Ishikawa (cell line): Measurements from ENCODE around the gene DYTN.

Experiments used
- CEBPB ChIP-seq: IDR thresholded peaks from 2 replicates; pipeline ENCODE4 v1.6.1; 2012
- CREB1 ChIP-seq: IDR thresholded peaks from 2 replicates; pipeline ENCODE4 v1.6.1; 2012; ENCODE audit warnings: low read depth
- EGR1 ChIP-seq: IDR thresholded peaks from 2 replicates; pipeline ENCODE4 v1.6.1; 2012
- EP300 ChIP-seq: IDR thresholded peaks from 2 replicates; pipeline ENCODE4 v1.6.1; 2012; ENCODE audit warnings: borderline replicate concordance
- FOXM1 ChIP-seq: IDR thresholded peaks from 2 replicates; pipeline ENCODE4 v1.6.1; 2012; ENCODE audit warnings: low read depth, borderline replicate concordance
- NFIC ChIP-seq: IDR thresholded peaks from 2 replicates; pipeline ENCODE4 v1.6.1; 2012
- RAD21 ChIP-seq: IDR thresholded peaks from 2 replicates; pipeline ENCODE4 v1.6.1; 2012; ENCODE audit warnings: low read depth
- TEAD4 ChIP-seq: IDR thresholded peaks from 2 replicates; pipeline ENCODE4 v1.6.1; 2012
- ZBTB7A ChIP-seq: IDR thresholded peaks from 2 replicates; pipeline ENCODE4 v1.6.1; 2012; ENCODE audit warnings: low read depth
- TF ChIP-seq, protein P1 (sequence below): IDR thresholded peaks from 2 replicates; pipeline ENCODE4 v1.6.1; 2012; ENCODE audit warnings: low read depth, mild to moderate bottlenecking

- TF ChIP-seq FOXM1 (no peak), CEBPB (no peak), NFIC (no peak), EGR1 (no peak), ZBTB7A (no peak), CREB1 (no peak), EP300 (no peak), TEAD4 (no peak), RAD21 (no peak)
- TF ChIP-seq, protein P1, sequence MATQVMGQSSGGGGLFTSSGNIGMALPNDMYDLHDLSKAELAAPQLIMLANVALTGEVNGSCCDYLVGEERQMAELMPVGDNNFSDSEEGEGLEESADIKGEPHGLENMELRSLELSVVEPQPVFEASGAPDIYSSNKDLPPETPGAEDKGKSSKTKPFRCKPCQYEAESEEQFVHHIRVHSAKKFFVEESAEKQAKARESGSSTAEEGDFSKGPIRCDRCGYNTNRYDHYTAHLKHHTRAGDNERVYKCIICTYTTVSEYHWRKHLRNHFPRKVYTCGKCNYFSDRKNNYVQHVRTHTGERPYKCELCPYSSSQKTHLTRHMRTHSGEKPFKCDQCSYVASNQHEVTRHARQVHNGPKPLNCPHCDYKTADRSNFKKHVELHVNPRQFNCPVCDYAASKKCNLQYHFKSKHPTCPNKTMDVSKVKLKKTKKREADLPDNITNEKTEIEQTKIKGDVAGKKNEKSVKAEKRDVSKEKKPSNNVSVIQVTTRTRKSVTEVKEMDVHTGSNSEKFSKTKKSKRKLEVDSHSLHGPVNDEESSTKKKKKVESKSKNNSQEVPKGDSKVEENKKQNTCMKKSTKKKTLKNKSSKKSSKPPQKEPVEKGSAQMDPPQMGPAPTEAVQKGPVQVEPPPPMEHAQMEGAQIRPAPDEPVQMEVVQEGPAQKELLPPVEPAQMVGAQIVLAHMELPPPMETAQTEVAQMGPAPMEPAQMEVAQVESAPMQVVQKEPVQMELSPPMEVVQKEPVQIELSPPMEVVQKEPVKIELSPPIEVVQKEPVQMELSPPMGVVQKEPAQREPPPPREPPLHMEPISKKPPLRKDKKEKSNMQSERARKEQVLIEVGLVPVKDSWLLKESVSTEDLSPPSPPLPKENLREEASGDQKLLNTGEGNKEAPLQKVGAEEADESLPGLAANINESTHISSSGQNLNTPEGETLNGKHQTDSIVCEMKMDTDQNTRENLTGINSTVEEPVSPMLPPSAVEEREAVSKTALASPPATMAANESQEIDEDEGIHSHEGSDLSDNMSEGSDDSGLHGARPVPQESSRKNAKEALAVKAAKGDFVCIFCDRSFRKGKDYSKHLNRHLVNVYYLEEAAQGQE, result no peak
These were observed 106.5 kb downstream of the DYTN start for GRCh38 chr2:206611736-206612135.
